HG02678 (cell line): Measurements from ENCODE around the gene TTC27.

Experiments used
- ATAC-seq: cut with Tn5 transposase; IDR thresholded peaks from one replicate; pipeline ENCODE4 v1.9.1; 2021; ENCODE audit warnings: mild to moderate bottlenecking, moderate library complexity; ENCODE audit not compliant: unreplicated experiment

The TTC27 gene

GRCh38 chr2:32802877-32803276 is 175.0 kb downstream of the TTC27 start:
- no peak for ATAC-seq

- ATAC-seq: no peak
These were observed 176.4 kb downstream of the TTC27 start for GRCh38 chr2:32804205-32804604.

- no peak for ATAC-seq
These were observed 177.6 kb downstream of the TTC27 start for GRCh38 chr2:32805104-32806095.

GRCh38 chr2:32806857-32807256 is 179.0 kb downstream of the TTC27 start:
- ATAC-seq: no peak

- no peak for ATAC-seq
These were observed 179.8 kb downstream of the TTC27 start for GRCh38 chr2:32807662-32808061.

GRCh38 chr2:32810909-32811495 is 183.2 kb downstream of the TTC27 start:
- no peak for ATAC-seq

GRCh38 chr2:32811696-32812095 is 183.8 kb downstream of the TTC27 start:
- no peak for ATAC-seq

- no peak for ATAC-seq
These were observed 184.5 kb downstream of the TTC27 start for GRCh38 chr2:32812316-32812715.

- no peak for ATAC-seq
These were observed 192.2 kb downstream of the TTC27 start for GRCh38 chr2:32820088-32820487.

GRCh38 chr2:32820701-32821100 is 192.9 kb downstream of the TTC27 start:
- ATAC-seq: no peak

- no peak for ATAC-seq
These were observed 196.4 kb downstream of the TTC27 start for GRCh38 chr2:32824070-32824809.

- no peak for ATAC-seq
These were observed 197.5 kb downstream of the TTC27 start for GRCh38 chr2:32825291-32825712.

GRCh38 chr2:32830196-32830595 is 202.3 kb downstream of the TTC27 start:
- no peak for ATAC-seq

- ATAC-seq: no peak
These were observed 205.0 kb downstream of the TTC27 start for GRCh38 chr2:32832821-32833220.

GRCh38 chr2:32833709-32834108 is 205.9 kb downstream of the TTC27 start:
- no peak for ATAC-seq

GRCh38 chr2:32835148-32835547 is 207.3 kb downstream of the TTC27 start:
- peak; percentile 45 for ATAC-seq

- ATAC-seq: no peak
These were observed 209.1 kb downstream of the TTC27 start for GRCh38 chr2:32836933-32837332.

- no peak for ATAC-seq
These were observed 210.6 kb downstream of the TTC27 start for GRCh38 chr2:32838418-32838817.

GRCh38 chr2:32838949-32839348 is 211.1 kb downstream of the TTC27 start:
- no peak for ATAC-seq

GRCh38 chr2:32841931-32842898 is 214.4 kb downstream of the TTC27 start:
- ATAC-seq: no peak
